Mesothelial cell of epicardium (in vitro differentiated cells): ENCODE data around the gene FAM171A2. TPM values are rescaled to one million over a fixed set of nuclear protein-coding genes. Genes with fewer than 3 reads are reported as not detected.
A peak's percentile ranks its signal among the peaks of the same experiment; 100 is the strongest.

Experiments
- DNase-seq, 2 experiments: peaks; one replicate each; pipeline ENCODE4 v3.0.0; 2021; ENCODE audit warnings: low spot score in 2 of 2; ENCODE audit not compliant: unreplicated experiment in 2 of 2
- H3K27ac Mint-ChIP-seq: 2 replicates; pipeline ENCODE4 v1.8.0; 2021; ENCODE audit warnings: mixed read lengths
- H3K27me3 Mint-ChIP-seq: 2 replicates; pipeline ENCODE4 v1.8.0; 2021; ENCODE audit warnings: low read depth, mixed read lengths
- H3K36me3 Mint-ChIP-seq: 2 replicates; pipeline ENCODE4 v1.8.0; 2021; ENCODE audit warnings: mixed read lengths
- H3K4me1 Mint-ChIP-seq: 2 replicates; pipeline ENCODE4 v1.8.0; 2021; ENCODE audit warnings: mixed read lengths
- H3K4me3 Mint-ChIP-seq: 2 replicates; pipeline ENCODE4 v1.8.0; 2021; ENCODE audit warnings: mild to moderate bottlenecking, moderate library complexity, mixed read lengths
- H3K9me3 Mint-ChIP-seq: 2 replicates; pipeline ENCODE4 v1.8.0; 2021; ENCODE audit warnings: mixed read lengths
- total RNA-seq: library from RNA; stranded (reverse); gene quantifications from 3 replicates; pipeline ENCODE4 v1.2.1, GENCODE V29; 2021
- TF ChIP-seq, protein P1 (sequence below): fragments of 200-600 bp; sonication (generic); IDR thresholded peaks from one replicate; pipeline ENCODE4 v1.5.0; 2021; ENCODE audit warnings: antibody characterized with exemption; ENCODE audit not compliant: unreplicated experiment

FAM171A2 gene
- total RNA-seq, 1 donor from 2014 or later: 64.7 TPM

DNA sequence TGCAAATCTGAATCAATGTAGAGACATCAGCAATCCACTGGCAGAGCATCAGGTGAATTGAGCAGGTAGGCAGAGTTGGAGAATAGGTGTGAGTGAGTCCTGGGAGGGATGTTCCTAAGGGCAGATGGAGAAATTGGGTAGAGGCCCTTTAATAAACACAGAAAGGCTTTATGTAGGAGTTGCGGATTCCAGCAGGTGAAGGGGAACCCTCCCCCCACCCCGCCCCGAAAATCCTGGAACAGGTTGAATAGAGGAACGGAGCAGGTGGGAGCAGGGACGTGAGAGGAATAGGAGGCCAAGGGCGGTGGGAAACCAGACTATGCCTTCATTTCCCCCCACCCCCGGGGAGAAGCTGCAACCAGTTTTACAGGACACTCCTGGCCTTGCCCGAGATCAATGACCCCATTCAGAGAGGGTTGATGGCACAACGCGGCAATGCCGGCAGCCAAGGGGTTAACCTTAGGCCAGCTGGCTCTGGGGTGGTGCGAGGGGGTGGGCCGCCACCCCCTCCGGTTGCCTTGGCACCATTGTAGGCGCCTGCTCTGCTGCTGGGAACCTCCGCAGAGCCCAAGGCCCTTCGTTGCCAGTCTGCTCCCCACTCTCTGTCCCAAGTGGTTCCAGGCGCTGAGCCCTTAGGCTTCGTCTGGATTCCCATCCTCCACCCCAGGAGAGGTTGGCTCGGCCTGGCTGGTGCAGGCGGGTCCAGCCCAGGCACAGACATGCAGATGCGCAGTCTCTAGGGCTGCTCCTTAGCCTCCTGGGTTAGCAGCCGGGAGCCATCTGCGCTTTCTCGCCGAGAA is 56.1 kb downstream of the FAM171A2 start:
- peak overlapping the region; percentile 60 for H3K4me3 Mint-ChIP-seq
- no peaks in the 10 kb centered on the region for H3K36me3 Mint-ChIP-seq
- DNase-seq: peak in 1 of 2 experiments; percentile 63
- peaks cover 73% of the 10 kb centered on the region for H3K27me3 Mint-ChIP-seq
- H3K27ac Mint-ChIP-seq: no peak overlapping the region
- H3K4me1 Mint-ChIP-seq: peaks cover 2% of the 10 kb centered on the region
- TF ChIP-seq, protein P1, sequence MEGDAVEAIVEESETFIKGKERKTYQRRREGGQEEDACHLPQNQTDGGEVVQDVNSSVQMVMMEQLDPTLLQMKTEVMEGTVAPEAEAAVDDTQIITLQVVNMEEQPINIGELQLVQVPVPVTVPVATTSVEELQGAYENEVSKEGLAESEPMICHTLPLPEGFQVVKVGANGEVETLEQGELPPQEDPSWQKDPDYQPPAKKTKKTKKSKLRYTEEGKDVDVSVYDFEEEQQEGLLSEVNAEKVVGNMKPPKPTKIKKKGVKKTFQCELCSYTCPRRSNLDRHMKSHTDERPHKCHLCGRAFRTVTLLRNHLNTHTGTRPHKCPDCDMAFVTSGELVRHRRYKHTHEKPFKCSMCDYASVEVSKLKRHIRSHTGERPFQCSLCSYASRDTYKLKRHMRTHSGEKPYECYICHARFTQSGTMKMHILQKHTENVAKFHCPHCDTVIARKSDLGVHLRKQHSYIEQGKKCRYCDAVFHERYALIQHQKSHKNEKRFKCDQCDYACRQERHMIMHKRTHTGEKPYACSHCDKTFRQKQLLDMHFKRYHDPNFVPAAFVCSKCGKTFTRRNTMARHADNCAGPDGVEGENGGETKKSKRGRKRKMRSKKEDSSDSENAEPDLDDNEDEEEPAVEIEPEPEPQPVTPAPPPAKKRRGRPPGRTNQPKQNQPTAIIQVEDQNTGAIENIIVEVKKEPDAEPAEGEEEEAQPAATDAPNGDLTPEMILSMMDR: no peak
- H3K9me3 Mint-ChIP-seq: no peaks in the 10 kb centered on the region

DNA sequence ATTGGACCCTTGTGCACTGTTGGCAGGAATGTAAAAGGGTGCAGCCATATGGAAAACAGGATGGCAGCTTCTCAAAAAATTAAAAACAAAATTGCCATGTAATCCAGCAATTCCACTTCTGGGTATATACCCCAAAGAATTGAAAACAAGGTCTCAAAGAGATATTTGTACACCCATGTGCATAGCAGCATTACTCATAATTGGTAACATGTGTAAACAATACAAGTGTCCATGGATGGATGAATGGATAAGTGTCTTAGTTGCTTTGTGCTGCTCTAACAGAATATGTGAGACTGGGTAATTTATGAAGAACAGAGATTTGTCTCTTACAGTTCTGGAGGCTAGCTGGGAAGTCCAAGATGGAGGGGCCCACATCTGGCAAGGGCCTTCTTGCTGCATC is 59.0 kb downstream of the FAM171A2 start:
- Mint-ChIP-seq H3K4me1 (peaks cover 2% of the 10 kb centered on the region), H3K9me3 (no peaks in the 10 kb centered on the region), H3K27ac (no peak overlapping the region), H3K4me3 (no peak overlapping the region), H3K36me3 (no peaks in the 10 kb centered on the region), H3K27me3 (peaks cover 61% of the 10 kb centered on the region)
- TF ChIP-seq, protein P1: no peak
- no peak for DNase-seq

Other genes with a start within 250 kb of the FAM171A2 start
- 33.4 to 34.1 TPM (median 33.5 TPM) in 3 replicates for gene HDAC5, start 240.2 kb downstream of the FAM171A2 start, total RNA-seq
- gene HROB, start 221.9 kb downstream of the FAM171A2 start, total RNA-seq: 6.0 to 6.4 TPM (median 6.2 TPM) in 3 replicates
- gene ASB16, start 193.1 kb downstream of the FAM171A2 start, total RNA-seq: 0.14 to 0.16 TPM in 2 of 3 replicates, not detected in the other
- 35.7 to 39.0 TPM (median 37.0 TPM) in 3 replicates for gene TMUB2, start 176.9 kb downstream of the FAM171A2 start, total RNA-seq
- 132 to 143 TPM (median 137 TPM) in 3 replicates for gene ATXN7L3, start 164.0 kb downstream of the FAM171A2 start, total RNA-seq
- gene UBTF, start 144.2 kb downstream of the FAM171A2 start, total RNA-seq: 113 to 120 TPM (median 119 TPM) in 3 replicates
- gene SLC4A1, start 95.7 kb downstream of the FAM171A2 start, total RNA-seq: not detected in 3 replicates
- gene RUNDC3A, start 55.3 kb downstream of the FAM171A2 start, total RNA-seq: 0.34 to 0.60 TPM (median 0.53 TPM) in 3 replicates
- gene SLC25A39, start 39.0 kb downstream of the FAM171A2 start, total RNA-seq: 106 to 113 TPM (median 112 TPM) in 3 replicates
- 128 to 144 TPM (median 137 TPM) in 3 replicates for gene GRN, start 18.6 kb downstream of the FAM171A2 start, total RNA-seq
- 12.2 to 15.9 TPM (median 13.6 TPM) in 3 replicates for gene ITGA2B, start 25.8 kb upstream of the FAM171A2 start, total RNA-seq
- 75.6 to 77.1 TPM (median 76.3 TPM) in 3 replicates for gene GPATCH8, start 139.6 kb upstream of the FAM171A2 start, total RNA-seq
- 82.1 to 88.3 TPM (median 84.4 TPM) in 3 replicates for gene FZD2, start 193.6 kb upstream of the FAM171A2 start, total RNA-seq